ENCODE measurements around the gene ASL. TPM values are rescaled to one million over a fixed set of nuclear protein-coding genes. Genes with fewer than 3 reads are reported as not detected.

ASL gene
- total and polyA plus RNA-seq, 10 of the 15 experiments (the other 5 are each of a cell fraction or from before 2014, with no cell fraction given) = 0.66 to 36.7 (median 28.8) TPM

GRCh38 chr7:66082083-66082482 is 6.5 kb downstream of the ASL start:
- CTCF ChIA-PET = interaction anchor here (0.6 kb wide), 1 partner anchor 108 kb away, joined by 3 read pairs; no protein-coding TSS in a partner anchor
- Histone ChIP-seq H2AFZ (ENCODE audit: control insufficient read depth, low read depth, low read length) (no peak overlapping the region), H3K4me1 (ENCODE audit: control insufficient read depth, insufficient read depth, low read length) (peaks cover 2% of the 10 kb centered on the region), H3K9ac (ENCODE audit: control insufficient read depth, insufficient read depth, low read length) (no peak overlapping the region), H3K9me3 (replicated peaks; ENCODE audit: control insufficient read depth, insufficient read depth, low read length) (no peaks in the 10 kb centered on the region), H3K4me2 (ENCODE audit: control insufficient read depth, insufficient read depth) (no peak overlapping the region), H3K27ac (ENCODE audit: control insufficient read depth, insufficient read depth) (no peak overlapping the region), H4K20me1 (ENCODE audit: control insufficient read depth, insufficient read depth) (no peaks in the 10 kb centered on the region), H3K36me3 (ENCODE audit: control insufficient read depth in 2 of 2, insufficient read depth in 2 of 2, low read length in 1 of 2) (peaks cover 0 to 4% of the 10 kb centered on the region in 2 experiments; a peak in 2 of 4 replicates), H3K27me3 (replicated peaks in 1 of 2; ENCODE audit: control insufficient read depth in 2 of 2, insufficient read depth in 2 of 2, low read length in 1 of 2) (no peaks in the 10 kb centered on the region), H3K4me3 (no peak overlapping the region), H3K79me2 (ENCODE audit: control insufficient read depth, insufficient read depth, low read length) (no peaks in the 10 kb centered on the region; the same call in 1 of the 2 replicates)
- DNase-seq (ENCODE audit: low read depth, low spot score) (no peak), FAIRE-seq (no peak), ATAC-seq (no peak)
- in situ Hi-C loops (cut with MboI) (no loop called here), intact Hi-C loops (cut with micrococcal nuclease; ENCODE audit: unreplicated experiment) (no loop called here)
- 99% methylated on average over 6 of the region's 6 CpGs for WGBS (ENCODE audit: insufficient coverage, insufficient replicate concordance, low lambda C conversion rate, missing lambda C conversion rate)
- SMC1A ChIA-PET (ENCODE audit: uncharacterized antibody, unreplicated experiment) = no interaction called here
- RAD21 ChIA-PET (ENCODE audit: unreplicated experiment) = no interaction called here
- no TSS peak for BruUV-seq (replicated peaks)
- TF ChIP-seq SMC3 (IDR thresholded peaks at IDR 0.05; ENCODE audit: borderline replicate concordance, low read length) (no peak), TAF1 (IDR thresholded peaks at IDR 0.05; ENCODE audit: borderline replicate concordance, low read depth, low read length) (no peak), NFXL1 (IDR thresholded peaks at IDR 0.05; ENCODE audit: borderline replicate concordance) (no peak), CREM (IDR thresholded peaks at IDR 0.05; ENCODE audit: low read depth) (no peak), ZBTB40 (IDR thresholded peaks at IDR 0.05; ENCODE audit: borderline replicate concordance) (no peak), PAX5 (IDR thresholded peaks at IDR 0.05; ENCODE audit: borderline replicate concordance, low read depth, low read length) (no peak), ZNF687 (IDR thresholded peaks at IDR 0.05) (no peak), POU2F2 (IDR thresholded peaks at IDR 0.05; ENCODE audit: borderline replicate concordance, low read depth, low read length) (no peak), PRDM15 (CRISPR knock-in tag; IDR thresholded peaks at IDR 0.05) (no peak)
- POLR2A ChIA-PET = no interaction called here

All from GM12878 (cell line).